Panc1 (cell line): ENCODE results near the gene SLC6A17.

Experiments used
- POLR2AphosphoS5 ChIP-seq: IDR thresholded peaks from 2 replicates; pipeline ENCODE4 v1.6.1; 2012; ENCODE audit warnings: mild to moderate bottlenecking, low read depth, low read length, moderate library complexity
- TF ChIP-seq, protein P1 (sequence below), 2 experiments: IDR thresholded peaks; 2 replicates each; pipeline ENCODE4 v1.6.1; 2011 to 2012; ENCODE audit warnings: low read depth in 2 of 2, control low read depth in 1 of 2, low read length in 1 of 2, mild to moderate bottlenecking in 1 of 2, moderate library complexity in 1 of 2; ENCODE audit not compliant: insufficient read depth in 1 of 2
- TF ChIP-seq, protein P2 (sequence below): fragments of 450-650 bp; IDR thresholded peaks from 2 replicates; pipeline ENCODE4 v1.5.1; 2017; ENCODE audit warnings: mild to moderate bottlenecking

DNA sequence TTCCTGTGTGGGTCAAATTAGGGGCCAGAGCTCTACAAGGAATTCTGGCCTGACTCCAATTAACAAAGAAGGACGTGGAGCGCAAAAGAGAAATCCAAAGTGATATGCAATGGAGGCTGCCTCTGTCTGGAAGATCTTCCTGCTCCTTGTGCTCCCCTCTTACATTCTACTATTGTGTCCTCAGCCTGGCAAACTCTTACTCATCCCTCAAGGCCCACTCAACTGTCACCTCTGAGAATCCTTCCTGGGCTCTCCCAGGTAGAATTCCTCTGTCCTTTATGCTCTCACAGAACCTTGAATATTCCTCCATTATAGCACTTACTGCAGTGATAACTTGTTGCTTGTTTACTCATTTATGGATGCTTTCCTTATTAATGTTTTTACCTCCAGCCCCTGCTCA, 91.2 kb downstream of the SLC6A17 start:
- no peak for TF ChIP-seq POLR2AphosphoS5
- TF ChIP-seq, protein P1, sequence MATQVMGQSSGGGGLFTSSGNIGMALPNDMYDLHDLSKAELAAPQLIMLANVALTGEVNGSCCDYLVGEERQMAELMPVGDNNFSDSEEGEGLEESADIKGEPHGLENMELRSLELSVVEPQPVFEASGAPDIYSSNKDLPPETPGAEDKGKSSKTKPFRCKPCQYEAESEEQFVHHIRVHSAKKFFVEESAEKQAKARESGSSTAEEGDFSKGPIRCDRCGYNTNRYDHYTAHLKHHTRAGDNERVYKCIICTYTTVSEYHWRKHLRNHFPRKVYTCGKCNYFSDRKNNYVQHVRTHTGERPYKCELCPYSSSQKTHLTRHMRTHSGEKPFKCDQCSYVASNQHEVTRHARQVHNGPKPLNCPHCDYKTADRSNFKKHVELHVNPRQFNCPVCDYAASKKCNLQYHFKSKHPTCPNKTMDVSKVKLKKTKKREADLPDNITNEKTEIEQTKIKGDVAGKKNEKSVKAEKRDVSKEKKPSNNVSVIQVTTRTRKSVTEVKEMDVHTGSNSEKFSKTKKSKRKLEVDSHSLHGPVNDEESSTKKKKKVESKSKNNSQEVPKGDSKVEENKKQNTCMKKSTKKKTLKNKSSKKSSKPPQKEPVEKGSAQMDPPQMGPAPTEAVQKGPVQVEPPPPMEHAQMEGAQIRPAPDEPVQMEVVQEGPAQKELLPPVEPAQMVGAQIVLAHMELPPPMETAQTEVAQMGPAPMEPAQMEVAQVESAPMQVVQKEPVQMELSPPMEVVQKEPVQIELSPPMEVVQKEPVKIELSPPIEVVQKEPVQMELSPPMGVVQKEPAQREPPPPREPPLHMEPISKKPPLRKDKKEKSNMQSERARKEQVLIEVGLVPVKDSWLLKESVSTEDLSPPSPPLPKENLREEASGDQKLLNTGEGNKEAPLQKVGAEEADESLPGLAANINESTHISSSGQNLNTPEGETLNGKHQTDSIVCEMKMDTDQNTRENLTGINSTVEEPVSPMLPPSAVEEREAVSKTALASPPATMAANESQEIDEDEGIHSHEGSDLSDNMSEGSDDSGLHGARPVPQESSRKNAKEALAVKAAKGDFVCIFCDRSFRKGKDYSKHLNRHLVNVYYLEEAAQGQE (IDR thresholded peaks at IDR 0.05; ENCODE audit: insufficient read depth in 1 of 2, low read depth in 2 of 2, low read length in 1 of 2) = no peak
- TF ChIP-seq, protein P2, sequence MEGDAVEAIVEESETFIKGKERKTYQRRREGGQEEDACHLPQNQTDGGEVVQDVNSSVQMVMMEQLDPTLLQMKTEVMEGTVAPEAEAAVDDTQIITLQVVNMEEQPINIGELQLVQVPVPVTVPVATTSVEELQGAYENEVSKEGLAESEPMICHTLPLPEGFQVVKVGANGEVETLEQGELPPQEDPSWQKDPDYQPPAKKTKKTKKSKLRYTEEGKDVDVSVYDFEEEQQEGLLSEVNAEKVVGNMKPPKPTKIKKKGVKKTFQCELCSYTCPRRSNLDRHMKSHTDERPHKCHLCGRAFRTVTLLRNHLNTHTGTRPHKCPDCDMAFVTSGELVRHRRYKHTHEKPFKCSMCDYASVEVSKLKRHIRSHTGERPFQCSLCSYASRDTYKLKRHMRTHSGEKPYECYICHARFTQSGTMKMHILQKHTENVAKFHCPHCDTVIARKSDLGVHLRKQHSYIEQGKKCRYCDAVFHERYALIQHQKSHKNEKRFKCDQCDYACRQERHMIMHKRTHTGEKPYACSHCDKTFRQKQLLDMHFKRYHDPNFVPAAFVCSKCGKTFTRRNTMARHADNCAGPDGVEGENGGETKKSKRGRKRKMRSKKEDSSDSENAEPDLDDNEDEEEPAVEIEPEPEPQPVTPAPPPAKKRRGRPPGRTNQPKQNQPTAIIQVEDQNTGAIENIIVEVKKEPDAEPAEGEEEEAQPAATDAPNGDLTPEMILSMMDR = no peak
